Measurements from ENCODE around the gene PKDREJ.

PKDREJ gene

GRCh38 chr22:46290121-46290842 lies 27.1 kb upstream of the PKDREJ start:
- H3K36me3 ChIP-seq (ENCODE audit: control insufficient read depth, low read length) = no peaks in the 10 kb centered on the region
- no peak for TF ChIP-seq CTCF (IDR thresholded peaks at IDR 0.05; ENCODE audit: low read depth, low read length, poor library complexity, severe bottlenecking)
- TF ChIP-seq EZH2phosphoT487 (IDR thresholded peaks at IDR 0.05; ENCODE audit: borderline replicate concordance, low read length) = no peak
- no peak overlapping the region for H3K27ac ChIP-seq (ENCODE audit: low read depth, low read length)
- H3K9me3 ChIP-seq (ENCODE audit: control insufficient read depth, insufficient read depth, low read length) = no peaks in the 10 kb centered on the region
- H3F3A ChIP-seq (ENCODE audit: control insufficient read depth, insufficient read depth) = peaks cover 6% of the 10 kb centered on the region
- peaks cover under 1% of the 10 kb centered on the region; the same call in 1 of the 2 replicates for H3K79me2 ChIP-seq (ENCODE audit: control insufficient read depth, low read length)
- no peaks in the 10 kb centered on the region for H3K9me2 ChIP-seq (replicated peaks; ENCODE audit: control insufficient read depth, low read length)
- no peak overlapping the region for H3K4me3 ChIP-seq (ENCODE audit: low read length)
- H3K4me2 ChIP-seq (ENCODE audit: low read length) = no peak overlapping the region
- H3K27me3 ChIP-seq (ENCODE audit: control insufficient read depth, low read length) = no peaks in the 10 kb centered on the region
- H3K4me1 ChIP-seq (ENCODE audit: control insufficient read depth, low read length) = peaks cover 57% of the 10 kb centered on the region
- no peaks in the 10 kb centered on the region for H4K20me1 ChIP-seq (ENCODE audit: control insufficient read depth, insufficient read depth, low read depth, low read length)

- Histone ChIP-seq H3K9me2 (replicated peaks; ENCODE audit: control insufficient read depth, low read length) (no peaks in the 10 kb centered on the region), H3K27ac (ENCODE audit: low read depth, low read length) (no peak overlapping the region), H3K4me1 (ENCODE audit: control insufficient read depth, low read length) (peaks cover 48% of the 10 kb centered on the region), H3K36me3 (ENCODE audit: control insufficient read depth, low read length) (no peaks in the 10 kb centered on the region), H4K20me1 (ENCODE audit: control insufficient read depth, insufficient read depth, low read depth, low read length) (no peaks in the 10 kb centered on the region), H3F3A (ENCODE audit: control insufficient read depth, insufficient read depth) (peaks cover 3% of the 10 kb centered on the region; the same call in 1 of the 2 replicates), H3K4me2 (ENCODE audit: low read length) (no peak overlapping the region), H3K4me3 (ENCODE audit: low read length) (no peak overlapping the region), H3K27me3 (ENCODE audit: control insufficient read depth, low read length) (no peaks in the 10 kb centered on the region), H3K9me3 (ENCODE audit: control insufficient read depth, insufficient read depth, low read length) (no peaks in the 10 kb centered on the region), H3K79me2 (ENCODE audit: control insufficient read depth, low read length) (no peaks in the 10 kb centered on the region)
- no peak for TF ChIP-seq CTCF (IDR thresholded peaks at IDR 0.05; ENCODE audit: low read depth, low read length, poor library complexity, severe bottlenecking)
- TF ChIP-seq EZH2phosphoT487 (IDR thresholded peaks at IDR 0.05; ENCODE audit: borderline replicate concordance, low read length) = no peak
Observed at GRCh38 chr22:46289244-46289891, 26.2 kb upstream of the PKDREJ start.

- Histone ChIP-seq H3K79me2 (ENCODE audit: control insufficient read depth, low read length) (no peaks in the 10 kb centered on the region), H3K36me3 (ENCODE audit: control insufficient read depth, low read length) (no peaks in the 10 kb centered on the region), H4K20me1 (ENCODE audit: control insufficient read depth, insufficient read depth, low read depth, low read length) (no peaks in the 10 kb centered on the region), H3K4me3 (ENCODE audit: low read length) (peak overlapping the region; percentile 50; the same call in 1 of the 2 replicates), H3K9me3 (ENCODE audit: control insufficient read depth, insufficient read depth, low read length) (no peaks in the 10 kb centered on the region), H3K27ac (ENCODE audit: low read depth, low read length) (no peak overlapping the region), H3K27me3 (ENCODE audit: control insufficient read depth, low read length) (no peaks in the 10 kb centered on the region), H3K4me1 (ENCODE audit: control insufficient read depth, low read length) (peaks cover 43% of the 10 kb centered on the region), H3K9me2 (replicated peaks; ENCODE audit: control insufficient read depth, low read length) (no peaks in the 10 kb centered on the region), H3F3A (ENCODE audit: control insufficient read depth, insufficient read depth) (peaks cover 2% of the 10 kb centered on the region; the same call in 1 of the 2 replicates), H3K4me2 (ENCODE audit: low read length) (peak overlapping the region; percentile 54)
- no peak for TF ChIP-seq EZH2phosphoT487 (IDR thresholded peaks at IDR 0.05; ENCODE audit: borderline replicate concordance, low read length)
Observed at GRCh38 chr22:46288846-46289243, 25.7 kb upstream of the PKDREJ start.

Data from DOHH2 (cell line).